Keratinocyte (primary cell): ENCODE results near the gene EIF4E2. TPM values are rescaled to one million over a fixed set of nuclear protein-coding genes. Genes with fewer than 3 reads are reported as not detected.
A peak's percentile ranks its signal among the peaks of the same experiment; 100 is the strongest.

Experiments
- DNase-seq: peaks from one replicate; pipeline ENCODE4 v3.0.0-alpha.2; 2011; ENCODE audit warnings: low read depth, missing footprints, low spot score
- FAIRE-seq: peaks from 2 replicates; lab custom pipeline; 2011; peaks lifted over from hg19 to GRCh38; lab: Jason Lieb, UNC
- H2AFZ ChIP-seq: 2 replicates; pipeline ENCODE4 v1.6.0; 2012; ENCODE audit warnings: low read length, control low read depth, inconsistent platforms; ENCODE audit not compliant: control insufficient read depth
- H3K27ac ChIP-seq: 2 replicates; pipeline ENCODE4 v1.5.1; 2011; ENCODE audit warnings: low read length; ENCODE audit not compliant: control insufficient read depth, insufficient read depth
- H3K27me3 ChIP-seq: 3 replicates; pipeline ENCODE4 v1.6.0; 2011; ENCODE audit warnings: low read length; ENCODE audit not compliant: control insufficient read depth, insufficient read depth; ENCODE audit errors: extremely low read depth
- H3K36me3 ChIP-seq, 2 experiments: 2 replicates in 1 of 2; 3 replicates in 1 of 2; pipeline ENCODE4 v1.5.1; 2011; ENCODE audit warnings: low read length in 2 of 2, mild to moderate bottlenecking in 1 of 2; ENCODE audit not compliant: control insufficient read depth in 2 of 2, insufficient read depth in 2 of 2; ENCODE audit errors: extremely low read depth in 1 of 2
- H3K4me1 ChIP-seq: 3 replicates; pipeline ENCODE4 v1.5.1; 2011; ENCODE audit warnings: low read length; ENCODE audit not compliant: control insufficient read depth, insufficient read depth; ENCODE audit errors: extremely low read depth
- H3K4me2 ChIP-seq: 3 replicates; pipeline ENCODE4 v1.6.0; 2011; ENCODE audit warnings: low read depth, low read length; ENCODE audit not compliant: control insufficient read depth, insufficient read depth; ENCODE audit errors: extremely low read depth
- H3K4me3 ChIP-seq, 3 experiments: fragments of 200-600 bp in 1 of 3; sonication (generic) in 1 of 3; 2 replicates in 2 of 3; 3 replicates in 1 of 3; pipeline ENCODE4 v1.5.1; 2011 to 2016; ENCODE audit warnings: low read length in 3 of 3, mild to moderate bottlenecking in 3 of 3, control low read depth in 2 of 3, inconsistent platforms in 1 of 3, low read depth in 1 of 3, mixed read lengths in 1 of 3, mixed run types in 1 of 3, moderate library complexity in 1 of 3; ENCODE audit not compliant: control insufficient read depth in 2 of 3, insufficient read depth in 2 of 3; ENCODE audit errors: extremely low read depth in 1 of 3
- H3K79me2 ChIP-seq: 2 replicates; pipeline ENCODE4 v1.6.0; 2012; ENCODE audit warnings: low read length; ENCODE audit not compliant: control insufficient read depth, insufficient read depth
- H3K9ac ChIP-seq: 3 replicates; pipeline ENCODE4 v1.6.0; 2011; ENCODE audit warnings: low read length; ENCODE audit not compliant: control insufficient read depth, insufficient read depth; ENCODE audit errors: extremely low read depth
- H3K9me1 ChIP-seq: 3 replicates; pipeline ENCODE4 v1.6.0; 2011; ENCODE audit warnings: low read length; ENCODE audit not compliant: control insufficient read depth, insufficient read depth; ENCODE audit errors: extremely low read depth
- H3K9me3 ChIP-seq: 2 replicates; pipeline ENCODE4 v1.5.1; 2012; ENCODE audit warnings: low read depth, low read length; ENCODE audit not compliant: control insufficient read depth
- H4K20me1 ChIP-seq: 3 replicates; pipeline ENCODE4 v1.6.0; 2011; ENCODE audit warnings: low read length; ENCODE audit not compliant: control insufficient read depth, insufficient read depth; ENCODE audit errors: extremely low read depth
- CTCF ChIP-seq, 3 experiments: IDR thresholded peaks in 1 of 3; conservative IDR thresholded peaks in 1 of 3; optimal IDR thresholded peaks in 1 of 3; 2 replicates in 2 of 3; 3 replicates in 1 of 3; pipeline versions ENCODE3 to v1.5.1; 2011; ENCODE audit warnings: low read length in 3 of 3, mild to moderate bottlenecking in 3 of 3, moderate library complexity in 2 of 3, control low read depth in 1 of 3, inconsistent platforms in 1 of 3; ENCODE audit not compliant: insufficient read depth in 2 of 3; ENCODE audit errors: extremely low read depth in 1 of 3
- EZH2 ChIP-seq: IDR thresholded peaks from one replicate; pipeline ENCODE4 v1.6.1; 2012; ENCODE audit warnings: inconsistent platforms, mild to moderate bottlenecking, low read length, moderate library complexity
- dilution Hi-C: fragments of 300-500 bp; cut with MboI; formaldehyde crosslinking; loops from one replicate; pipeline ENCODE4 v1.7.0; 2020; ENCODE audit warnings: low sequenced_read_pairs; ENCODE audit not compliant: extremely low pct_ligation_motif_present
- polyA plus RNA-seq, 5 experiments: library from polyadenylated mRNA; depleted of rRNA in 3 of 5; stranded (reverse) in 3 of 5; stranded (forward) in 1 of 5; unstranded in 1 of 5; fragments of >200 nt; gene quantifications; 1 replicate in 1 of 5; 2 replicates in 3 of 5; 3 replicates in 1 of 5; pipeline versions ENCODE4 v1.2.1 to v1.2.3, GENCODE V29; 2011 to 2012; ENCODE audit warnings: missing spikeins in 2 of 5, low read depth in 1 of 5, low replicate concordance in 1 of 5

EIF4E2 gene
- polyA plus RNA-seq, 1 donor (not counting 4 experiments of a cell fraction or from before 2014, with no cell fraction given), result 79.2 TPM

- Histone ChIP-seq H3K36me3 (peaks cover 13 to 16% of the 10 kb centered on the region in 2 experiments), H3K4me3 (peak overlapping the region; percentile 82 to 93 (median 93)), H3K27ac (peak overlapping the region; percentile 92), H4K20me1 (peaks cover 3% of the 10 kb centered on the region), H2AFZ (no peak overlapping the region), H3K9me1 (peaks cover 2% of the 10 kb centered on the region), H3K27me3 (no peaks in the 10 kb centered on the region), H3K9me3 (no peaks in the 10 kb centered on the region), H3K4me2 (peak overlapping the region; percentile 95), H3K4me1 (peaks cover 10% of the 10 kb centered on the region), H3K9ac (peak overlapping the region; percentile 97), H3K79me2 (peaks cover 81% of the 10 kb centered on the region)
- dilution Hi-C loops, result no loop called here
- FAIRE-seq, result no peak
- DNase-seq, result no peak
- TF ChIP-seq EZH2 (no peak), CTCF (optimal IDR thresholded peaks at IDR 0.05 in 1 of 3, IDR thresholded peaks at IDR 0.05 in 1 of 3, conservative IDR thresholded peaks at IDR 0.05 in 1 of 3; ENCODE audit: extremely low read depth in 1 of 3, insufficient read depth in 2 of 3, low read length in 3 of 3) (no peak)
These were observed 1.3 kb downstream of the EIF4E2 start for GRCh38 chr2:232551776-232552175.

- H3K27ac ChIP-seq, result no peak overlapping the region
- H3K27me3 ChIP-seq, result no peaks in the 10 kb centered on the region
- peaks cover 17 to 22% of the 10 kb centered on the region in 2 experiments for H3K36me3 ChIP-seq
- DNase-seq (no peak), FAIRE-seq (no peak)
- H3K9me1 ChIP-seq, result peaks cover 2% of the 10 kb centered on the region
- H3K9ac ChIP-seq, result no peak overlapping the region
- no peak overlapping the region for H3K4me2 ChIP-seq
- TF ChIP-seq EZH2 (no peak), CTCF (optimal IDR thresholded peaks at IDR 0.05 in 1 of 3, IDR thresholded peaks at IDR 0.05 in 1 of 3, conservative IDR thresholded peaks at IDR 0.05 in 1 of 3; ENCODE audit: extremely low read depth in 1 of 3, insufficient read depth in 2 of 3, low read length in 3 of 3) (no peak)
- no peak overlapping the region for H2AFZ ChIP-seq
- peaks cover under 1% of the 10 kb centered on the region for H4K20me1 ChIP-seq
- H3K9me3 ChIP-seq, result no peaks in the 10 kb centered on the region
- no peak overlapping the region for H3K4me3 ChIP-seq
- H3K4me1 ChIP-seq, result peaks cover 5% of the 10 kb centered on the region
- peaks cover 53% of the 10 kb centered on the region for H3K79me2 ChIP-seq
- dilution Hi-C loops, result no loop called here
These were observed 5.9 kb downstream of the EIF4E2 start for GRCh38 chr2:232556426-232556825.
